H9 (cell line): Measurements from ENCODE around the gene KCTD1. TPM values are rescaled to one million over a fixed set of nuclear protein-coding genes. Genes with fewer than 3 reads are reported as not detected.

Experiments
- DNase-seq: peaks from one replicate; pipeline ENCODE4 v3.0.0-alpha.2; 2017
- H2AFZ ChIP-seq: one replicate; pipeline ENCODE4 v1.6.1; 2013; ENCODE audit warnings: mild to moderate bottlenecking, low read length, control low read depth, moderate library complexity
- H2AK5ac ChIP-seq: 2 replicates; pipeline ENCODE4 v1.6.1; 2013; ENCODE audit warnings: low read length, control low read depth, mixed read lengths; ENCODE audit not compliant: insufficient read length
- H2BK120ac ChIP-seq: one replicate; pipeline ENCODE4 v1.6.1; 2013; ENCODE audit warnings: low read depth, mild to moderate bottlenecking, low read length, control low read depth, inconsistent platforms; ENCODE audit not compliant: poor library complexity, severe bottlenecking
- H2BK12ac ChIP-seq: 2 replicates; pipeline ENCODE4 v1.6.1; 2013; ENCODE audit warnings: low read length, control low read depth, mixed read lengths, low read depth; ENCODE audit not compliant: insufficient read length
- H2BK15ac ChIP-seq: 2 replicates; pipeline ENCODE4 v1.6.1; 2013; ENCODE audit warnings: low read depth, low read length, control low read depth
- H2BK20ac ChIP-seq: one replicate; pipeline ENCODE4 v1.6.1; 2013; ENCODE audit warnings: low read depth, mild to moderate bottlenecking, low read length, control low read depth, inconsistent platforms; ENCODE audit not compliant: poor library complexity, severe bottlenecking
- H2BK5ac ChIP-seq: 2 replicates; pipeline ENCODE4 v1.6.1; 2013; ENCODE audit warnings: low read length, control low read depth, mixed read lengths; ENCODE audit not compliant: insufficient read length
- H3K14ac ChIP-seq: 2 replicates; pipeline ENCODE4 v1.6.1; 2013; ENCODE audit warnings: low read length, control low read depth; ENCODE audit not compliant: insufficient read depth
- H3K18ac ChIP-seq: 2 replicates; pipeline ENCODE4 v1.6.1; 2013; ENCODE audit warnings: low read depth, mild to moderate bottlenecking, mixed read lengths, low read length, control low read depth; ENCODE audit not compliant: insufficient read length
- H3K23ac ChIP-seq: 2 replicates; pipeline ENCODE4 v1.6.1; 2013; ENCODE audit warnings: low read length, control low read depth, mixed read lengths, low read depth; ENCODE audit not compliant: insufficient read length
- H3K23me2 ChIP-seq: 2 replicates; pipeline ENCODE4 v1.6.1; 2013; ENCODE audit warnings: low read depth, mild to moderate bottlenecking, mixed read lengths, low read length, control low read depth; ENCODE audit not compliant: insufficient read length, poor library complexity, severe bottlenecking
- H3K27ac ChIP-seq: 2 replicates; pipeline ENCODE4 v1.5.1; 2013; ENCODE audit warnings: low read length, control low read depth, mixed read lengths, low read depth; ENCODE audit not compliant: insufficient read length
- H3K27me3 ChIP-seq: 2 replicates; pipeline ENCODE4 v1.6.1; 2013; ENCODE audit warnings: low read length, control low read depth, inconsistent platforms; ENCODE audit not compliant: insufficient read depth
- H3K4ac ChIP-seq: 2 replicates; pipeline ENCODE4 v1.6.1; 2013; ENCODE audit warnings: low read depth, mild to moderate bottlenecking, control low read depth, inconsistent platforms, low read length, moderate library complexity
- H3K4me1 ChIP-seq: 2 replicates; pipeline ENCODE4 v1.6.1; 2013; ENCODE audit warnings: low read length, control low read depth, inconsistent platforms; ENCODE audit not compliant: insufficient read depth
- H3K4me2 ChIP-seq: 2 replicates; pipeline ENCODE4 v1.6.1; 2013; ENCODE audit warnings: low read length, control low read depth, mixed read lengths; ENCODE audit not compliant: insufficient read length, insufficient read depth
- H3K56ac ChIP-seq: 2 replicates; pipeline ENCODE4 v1.6.1; 2013; ENCODE audit warnings: low read depth, mild to moderate bottlenecking, mixed read lengths, low read length, control low read depth; ENCODE audit not compliant: insufficient read length
- H3K79me1 ChIP-seq: 2 replicates; pipeline ENCODE4 v1.6.1; 2013; ENCODE audit warnings: low read depth, mild to moderate bottlenecking, moderate library complexity, low read length, control low read depth, inconsistent platforms; ENCODE audit not compliant: insufficient read depth, poor library complexity, severe bottlenecking
- H3K79me2 ChIP-seq: 2 replicates; pipeline ENCODE4 v1.6.1; 2013; ENCODE audit warnings: low read length, control low read depth, inconsistent platforms; ENCODE audit not compliant: insufficient read depth
- H3K9ac ChIP-seq: 2 replicates; pipeline ENCODE4 v1.6.1; 2013; ENCODE audit warnings: low read length, control low read depth, mixed read lengths; ENCODE audit not compliant: insufficient read length; ENCODE audit errors: extremely low read depth
- H3K9me3 ChIP-seq: one replicate; pipeline ENCODE4 v1.6.1; 2013; ENCODE audit warnings: low read depth, low read length, inconsistent platforms; ENCODE audit not compliant: control insufficient read depth
- H3T11ph ChIP-seq: one replicate; pipeline ENCODE4 v1.6.1; 2013; ENCODE audit warnings: mild to moderate bottlenecking, low read length, control low read depth, inconsistent platforms
- H4K20me1 ChIP-seq: one replicate; pipeline ENCODE4 v1.6.1; 2013; ENCODE audit not compliant: control insufficient read depth, insufficient read length, insufficient read depth
- H4K5ac ChIP-seq: 2 replicates; pipeline ENCODE4 v1.6.1; 2013; ENCODE audit warnings: low read depth, mild to moderate bottlenecking, mixed read lengths, low read length, control low read depth; ENCODE audit not compliant: insufficient read length
- H4K8ac ChIP-seq: replicated peaks from 2 replicates; pipeline ENCODE4 v1.6.1; 2013; ENCODE audit warnings: low read length, control low read depth, mixed read lengths, low read depth; ENCODE audit not compliant: insufficient read length
- H4K91ac ChIP-seq: 2 replicates; pipeline ENCODE4 v1.6.1; 2013; ENCODE audit warnings: low read depth, mild to moderate bottlenecking, moderate library complexity, mixed read lengths, low read length, control low read depth; ENCODE audit not compliant: insufficient read length
- H3K27ac Mint-ChIP-seq, 3 experiments: 2 replicates in 2 of 3; 3 replicates in 1 of 3; pipeline ENCODE4 v1.8.0; 2020 to 2021; ENCODE audit warnings: mixed read lengths in 3 of 3, mild to moderate bottlenecking in 1 of 3, moderate library complexity in 1 of 3
- H3K27me3 Mint-ChIP-seq: 2 replicates; pipeline ENCODE4 v1.8.0; 2021; ENCODE audit warnings: low read depth, mild to moderate bottlenecking, moderate library complexity, mixed read lengths
- H3K36me3 Mint-ChIP-seq, 3 experiments: 2 replicates in 2 of 3; 3 replicates in 1 of 3; pipeline ENCODE4 v1.8.0; 2020 to 2021; ENCODE audit warnings: low read depth in 3 of 3, mixed read lengths in 3 of 3; ENCODE audit not compliant: insufficient read depth in 1 of 3
- H3K4me1 Mint-ChIP-seq, 2 experiments: 2 replicates each; pipeline ENCODE4 v1.8.0; 2020; ENCODE audit warnings: mixed read lengths in 2 of 2
- H3K4me3 Mint-ChIP-seq, 2 experiments: 2 replicates in 1 of 2; 3 replicates in 1 of 2; pipeline ENCODE4 v1.8.0; 2020 to 2021; ENCODE audit warnings: mild to moderate bottlenecking in 2 of 2, mixed read lengths in 2 of 2, moderate library complexity in 1 of 2
- H3K9me3 Mint-ChIP-seq, 2 experiments: 2 replicates in 1 of 2; 3 replicates in 1 of 2; pipeline ENCODE4 v1.8.0; 2020; ENCODE audit warnings: mild to moderate bottlenecking in 2 of 2, mixed read lengths in 2 of 2, moderate library complexity in 1 of 2
- WGBS: extraction: QIAGEN DNeasy Blood & Tissue Kit; methylation state at CpG from one replicate; pipeline ENCODE4 v1.1.7; 2013; ENCODE audit warnings: missing lambda C conversion rate, low lambda C conversion rate, mixed read lengths; ENCODE audit not compliant: insufficient read length; ENCODE audit errors: extremely low coverage; 5-methylcytosine and 5-hydroxymethylcytosine counted together
- total RNA-seq: library from RNA; stranded (reverse); gene quantifications from 2 replicates; pipeline ENCODE4 v1.2.1, GENCODE V29; 2021
- TF ChIP-seq, protein P1 (sequence below): fragments of 200-600 bp; sonication (generic); conservative IDR thresholded peaks from 3 replicates; pipeline ENCODE4 v1.8.0; 2021; ENCODE audit warnings: antibody characterized with exemption, mild to moderate bottlenecking

Gene KCTD1
- total RNA-seq, 1 experiment from 2014 or later = 10.8 TPM

DNA sequence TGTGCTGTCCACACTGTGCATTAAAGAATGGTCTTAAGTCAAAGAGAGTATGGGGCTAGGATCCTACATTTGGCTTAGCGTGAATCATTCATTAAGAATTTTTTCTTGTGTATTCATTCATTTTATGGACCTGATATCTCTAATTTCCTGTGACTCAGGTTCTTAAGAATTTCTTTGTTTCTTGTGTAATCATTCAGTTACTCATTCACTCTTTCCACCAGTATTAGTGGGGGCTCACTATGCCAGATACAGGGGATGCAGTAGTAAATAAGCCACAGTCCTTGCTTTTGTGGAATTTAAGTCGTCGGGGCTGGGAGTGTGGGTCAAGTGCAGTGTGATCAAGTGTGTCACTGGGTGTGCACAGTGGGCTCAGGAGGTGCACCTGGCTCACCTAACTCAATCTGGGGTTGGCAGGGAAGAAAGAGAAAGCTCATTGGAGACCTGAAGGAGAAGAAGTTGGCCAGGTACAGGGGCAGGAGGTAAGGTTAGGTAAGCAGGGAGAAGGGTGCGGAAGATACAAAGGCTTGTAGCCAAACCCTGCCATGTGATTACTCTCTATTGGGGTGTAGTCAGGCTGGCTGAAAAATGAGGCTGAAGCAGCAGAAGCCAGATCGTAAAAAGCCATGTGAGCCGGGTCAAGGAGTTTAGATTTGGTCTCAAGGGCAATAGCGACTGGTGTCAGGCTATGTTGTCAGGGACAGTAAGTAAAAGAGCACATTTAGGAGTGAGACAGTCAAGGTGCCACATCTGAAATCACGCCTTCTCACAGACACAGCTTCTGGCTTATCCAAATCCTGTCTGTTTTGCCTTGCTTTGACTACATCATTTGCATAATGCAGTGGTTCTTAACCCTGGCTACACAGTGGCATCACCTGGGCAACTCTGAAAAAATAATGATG is 67.2 kb downstream of the KCTD1 start:
- Histone ChIP-seq H3K4me2 (no peak overlapping the region), H2AFZ (no peak overlapping the region)

More for the DNA sequence above, 67.2 kb downstream of the KCTD1 start:
- Histone ChIP-seq H3K14ac (no peak overlapping the region), H3K79me1 (no peaks in the 10 kb centered on the region), H3K27me3 (no peaks in the 10 kb centered on the region), H3K23ac (no peak overlapping the region), H3T11ph (no peak overlapping the region), H3K79me2 (no peaks in the 10 kb centered on the region), H2BK20ac (no peak overlapping the region), H3K18ac (no peak overlapping the region), H2BK15ac (no peak overlapping the region), H4K91ac (no peak overlapping the region), H2BK120ac (no peak overlapping the region), H3K23me2 (no peaks in the 10 kb centered on the region), H2AK5ac (no peak overlapping the region), H3K27ac (no peak overlapping the region), H3K9ac (no peak overlapping the region), H3K56ac (no peak overlapping the region), H4K8ac (no peak overlapping the region), H3K4ac (no peak overlapping the region), H2BK12ac (no peak overlapping the region), H4K20me1 (no peaks in the 10 kb centered on the region), H3K9me3 (no peaks in the 10 kb centered on the region), H2BK5ac (no peak overlapping the region), H4K5ac (no peak overlapping the region), H3K4me1 (peaks cover 9% of the 10 kb centered on the region)
- Mint-ChIP-seq H3K4me3 (no peak overlapping the region), H3K36me3 (no peaks in the 10 kb centered on the region), H3K9me3 (no peaks in the 10 kb centered on the region), H3K27ac (no peak overlapping the region), H3K4me1 (peaks cover 62 to 69% of the 10 kb centered on the region in 2 experiments), H3K27me3 (peaks cover 2% of the 10 kb centered on the region; the same call in 1 of the 2 replicates)
- DNase-seq = no peak
- TF ChIP-seq, protein P1, sequence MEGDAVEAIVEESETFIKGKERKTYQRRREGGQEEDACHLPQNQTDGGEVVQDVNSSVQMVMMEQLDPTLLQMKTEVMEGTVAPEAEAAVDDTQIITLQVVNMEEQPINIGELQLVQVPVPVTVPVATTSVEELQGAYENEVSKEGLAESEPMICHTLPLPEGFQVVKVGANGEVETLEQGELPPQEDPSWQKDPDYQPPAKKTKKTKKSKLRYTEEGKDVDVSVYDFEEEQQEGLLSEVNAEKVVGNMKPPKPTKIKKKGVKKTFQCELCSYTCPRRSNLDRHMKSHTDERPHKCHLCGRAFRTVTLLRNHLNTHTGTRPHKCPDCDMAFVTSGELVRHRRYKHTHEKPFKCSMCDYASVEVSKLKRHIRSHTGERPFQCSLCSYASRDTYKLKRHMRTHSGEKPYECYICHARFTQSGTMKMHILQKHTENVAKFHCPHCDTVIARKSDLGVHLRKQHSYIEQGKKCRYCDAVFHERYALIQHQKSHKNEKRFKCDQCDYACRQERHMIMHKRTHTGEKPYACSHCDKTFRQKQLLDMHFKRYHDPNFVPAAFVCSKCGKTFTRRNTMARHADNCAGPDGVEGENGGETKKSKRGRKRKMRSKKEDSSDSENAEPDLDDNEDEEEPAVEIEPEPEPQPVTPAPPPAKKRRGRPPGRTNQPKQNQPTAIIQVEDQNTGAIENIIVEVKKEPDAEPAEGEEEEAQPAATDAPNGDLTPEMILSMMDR = no peak
- no CpG with 5 or more reads among the region's 8 CpGs for WGBS
